ENCODE results near the gene KMT5B.

Gene KMT5B

DNA sequence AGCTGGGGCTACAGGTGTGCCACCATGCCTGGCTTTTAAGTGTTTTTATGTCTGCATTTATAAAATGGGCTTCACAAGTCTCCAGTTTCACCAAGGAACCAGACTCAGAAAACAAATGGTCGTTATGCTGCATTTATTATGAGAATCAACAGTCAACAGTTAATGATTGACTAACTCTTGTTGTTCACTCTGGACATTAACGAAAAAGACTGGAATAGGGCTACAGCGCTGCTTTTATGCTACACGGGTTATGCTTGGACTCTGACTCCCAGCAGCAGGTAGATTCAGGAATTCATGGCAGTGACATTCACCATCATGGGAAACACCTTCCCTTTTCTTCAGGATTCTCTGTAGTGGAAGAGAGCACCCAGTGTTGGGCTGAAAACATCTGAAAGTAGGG is 47.5 kb downstream of the KMT5B start:
- Histone ChIP-seq H3K36me3 (ENCODE audit: control insufficient read depth, insufficient read depth, low read length) (peaks cover 48% of the 10 kb centered on the region), H3K27me3 (replicated peaks; ENCODE audit: control insufficient read depth, insufficient read depth, low read length, poor library complexity, severe bottlenecking) (no peaks in the 10 kb centered on the region), H3K4me1 (ENCODE audit: control insufficient read depth, insufficient read depth, low read length, poor library complexity, severe bottlenecking) (no peaks in the 10 kb centered on the region), H3K9me3 (ENCODE audit: control insufficient read depth, low read length) (no peaks in the 10 kb centered on the region), H3K27ac (ENCODE audit: insufficient read depth, low read length, poor library complexity, severe bottlenecking) (no peak overlapping the region), H3K4me3 (ENCODE audit: insufficient read depth, low read depth, low read length, poor library complexity, severe bottlenecking) (no peak overlapping the region)
- DNase-seq, result no peak

DNA sequence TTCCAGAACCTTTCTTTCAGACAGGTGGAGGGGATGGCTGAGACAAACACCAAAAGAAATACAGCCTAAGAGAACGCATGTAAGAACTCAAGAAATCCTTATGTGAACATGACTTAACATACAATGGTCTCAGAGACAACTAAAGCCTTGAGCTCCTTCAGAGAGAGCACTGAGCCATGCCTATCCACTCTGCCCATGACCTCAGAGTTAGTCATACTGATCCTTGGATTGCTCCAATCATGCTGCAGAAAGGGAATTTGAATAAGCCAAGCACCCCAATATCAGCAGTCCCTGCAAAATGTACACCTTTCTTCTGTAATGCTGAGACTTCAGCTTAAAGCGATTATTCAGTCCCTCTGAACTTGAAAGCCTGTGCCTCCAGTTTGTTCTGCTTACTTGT is 48.7 kb downstream of the KMT5B start:
- Histone ChIP-seq H3K4me3 (ENCODE audit: insufficient read depth, low read depth, low read length, poor library complexity, severe bottlenecking) (no peak overlapping the region), H3K9me3 (ENCODE audit: control insufficient read depth, low read length) (no peaks in the 10 kb centered on the region), H3K36me3 (ENCODE audit: control insufficient read depth, insufficient read depth, low read length) (peaks cover 37% of the 10 kb centered on the region), H3K4me1 (ENCODE audit: control insufficient read depth, insufficient read depth, low read length, poor library complexity, severe bottlenecking) (no peaks in the 10 kb centered on the region), H3K27me3 (replicated peaks; ENCODE audit: control insufficient read depth, insufficient read depth, low read length, poor library complexity, severe bottlenecking) (no peaks in the 10 kb centered on the region), H3K27ac (ENCODE audit: insufficient read depth, low read length, poor library complexity, severe bottlenecking) (no peak overlapping the region)
- DNase-seq, result no peak

DNA sequence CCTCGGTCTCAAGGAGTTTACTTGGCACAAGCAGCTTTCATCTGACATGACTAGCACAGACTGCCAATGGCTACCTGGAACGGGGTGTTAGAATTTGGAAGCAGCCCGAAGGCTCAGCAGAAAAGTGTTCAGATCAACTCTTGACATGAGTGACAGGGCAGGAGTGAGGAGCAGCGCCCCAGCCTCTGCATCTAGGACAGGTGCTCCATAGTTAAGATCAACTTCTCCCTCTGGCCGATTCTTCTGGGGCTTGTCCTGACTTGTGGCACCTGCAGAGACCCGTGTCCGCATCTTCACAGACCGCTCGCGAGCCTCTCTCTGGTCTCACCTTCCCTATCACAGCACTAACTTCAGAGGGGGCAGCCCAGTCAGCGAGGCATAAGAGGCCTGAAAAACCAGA is 49.4 kb downstream of the KMT5B start:
- no peak overlapping the region for H3K4me3 ChIP-seq (ENCODE audit: insufficient read depth, low read depth, low read length, poor library complexity, severe bottlenecking)
- H3K27ac ChIP-seq (ENCODE audit: insufficient read depth, low read length, poor library complexity, severe bottlenecking), result no peak overlapping the region
- no peaks in the 10 kb centered on the region for H3K4me1 ChIP-seq (ENCODE audit: control insufficient read depth, insufficient read depth, low read length, poor library complexity, severe bottlenecking)
- H3K27me3 ChIP-seq (replicated peaks; ENCODE audit: control insufficient read depth, insufficient read depth, low read length, poor library complexity, severe bottlenecking), result no peaks in the 10 kb centered on the region
- H3K9me3 ChIP-seq (ENCODE audit: control insufficient read depth, low read length), result no peaks in the 10 kb centered on the region
- peaks cover 30% of the 10 kb centered on the region for H3K36me3 ChIP-seq (ENCODE audit: control insufficient read depth, insufficient read depth, low read length)
- DNase-seq, result no peak

DNA sequence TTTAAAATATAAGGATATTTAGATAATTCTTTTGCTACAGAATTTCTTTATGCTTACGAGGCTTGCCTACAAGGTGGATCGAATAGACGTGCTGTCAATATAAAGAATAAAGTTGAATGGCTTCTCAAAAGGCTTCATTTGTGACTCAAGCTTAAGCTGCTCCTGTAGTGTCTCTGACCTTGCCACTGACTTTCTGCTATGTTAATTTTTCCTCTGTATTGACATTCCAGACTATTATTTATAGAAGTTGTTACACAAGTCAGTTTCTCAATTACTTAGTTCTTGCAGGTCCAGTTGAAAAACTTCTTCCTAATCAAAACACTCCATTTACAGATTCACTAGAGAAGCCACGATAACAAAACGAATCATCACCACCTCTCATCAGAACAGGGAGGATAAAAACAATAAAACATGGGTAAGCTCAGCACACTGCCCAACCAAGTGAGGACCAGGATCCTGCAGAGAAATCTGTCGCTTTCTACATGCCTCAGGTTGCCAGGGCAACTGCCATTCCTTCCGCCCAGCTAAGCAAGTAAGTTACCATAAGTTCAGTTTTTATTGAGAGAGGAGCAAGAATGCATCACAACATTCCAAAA is 52.9 kb downstream of the KMT5B start:
- H3K27ac ChIP-seq (ENCODE audit: insufficient read depth, low read length, poor library complexity, severe bottlenecking), result no peak overlapping the region
- peaks cover 18% of the 10 kb centered on the region for H3K36me3 ChIP-seq (ENCODE audit: control insufficient read depth, insufficient read depth, low read length)
- no peak overlapping the region for H3K4me3 ChIP-seq (ENCODE audit: insufficient read depth, low read depth, low read length, poor library complexity, severe bottlenecking)
- H3K4me1 ChIP-seq (ENCODE audit: control insufficient read depth, insufficient read depth, low read length, poor library complexity, severe bottlenecking), result no peaks in the 10 kb centered on the region
- no peak for DNase-seq
- H3K9me3 ChIP-seq (ENCODE audit: control insufficient read depth, low read length), result no peaks in the 10 kb centered on the region
- no peaks in the 10 kb centered on the region for H3K27me3 ChIP-seq (replicated peaks; ENCODE audit: control insufficient read depth, insufficient read depth, low read length, poor library complexity, severe bottlenecking)

DNA sequence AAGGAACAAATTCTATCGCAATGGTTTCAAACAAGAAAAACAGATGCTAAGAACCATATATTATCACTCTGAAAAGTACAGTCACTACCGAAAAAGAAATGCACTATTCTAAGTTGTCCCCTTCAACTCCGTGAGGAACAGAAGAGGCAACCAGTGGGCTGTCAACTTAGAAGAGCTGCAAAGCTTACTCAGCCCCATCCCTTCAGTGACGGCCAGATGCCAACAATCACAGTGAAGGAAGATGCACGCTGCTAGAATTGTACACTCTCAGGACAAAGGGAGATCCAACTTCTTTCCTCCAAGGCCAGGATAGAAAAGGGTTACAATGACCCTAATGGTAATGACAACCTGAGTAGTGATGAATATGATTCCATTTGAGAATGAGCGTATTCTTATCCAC is 53.4 kb downstream of the KMT5B start:
- H3K36me3 ChIP-seq (ENCODE audit: control insufficient read depth, insufficient read depth, low read length), result peaks cover 18% of the 10 kb centered on the region
- no peak overlapping the region for H3K27ac ChIP-seq (ENCODE audit: insufficient read depth, low read length, poor library complexity, severe bottlenecking)

DNA sequence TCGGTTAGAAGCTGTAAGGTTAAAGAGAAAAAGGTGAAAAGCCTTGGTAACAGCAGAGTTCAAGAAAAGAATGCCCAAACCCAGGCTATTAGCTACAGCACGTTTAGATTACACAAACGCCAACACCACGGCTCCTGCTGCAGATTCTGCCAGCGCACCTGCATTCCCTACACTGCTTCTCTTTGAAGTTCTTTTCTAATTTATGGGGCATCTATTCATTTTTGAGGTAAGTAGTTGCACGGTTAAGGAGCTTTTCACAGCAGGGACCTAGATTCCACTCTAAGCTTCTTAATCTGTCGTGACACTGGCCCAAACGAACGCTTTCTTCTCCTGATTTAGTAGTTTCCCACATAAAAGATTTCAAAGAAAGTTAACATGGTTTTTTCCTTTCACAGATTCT is 53.9 kb downstream of the KMT5B start:
- H3K36me3 ChIP-seq (ENCODE audit: control insufficient read depth, insufficient read depth, low read length), result peaks cover 14% of the 10 kb centered on the region
- no peaks in the 10 kb centered on the region for H3K9me3 ChIP-seq (ENCODE audit: control insufficient read depth, low read length)
- no peaks in the 10 kb centered on the region for H3K27me3 ChIP-seq (replicated peaks; ENCODE audit: control insufficient read depth, insufficient read depth, low read length, poor library complexity, severe bottlenecking)
- no peak overlapping the region for H3K4me3 ChIP-seq (ENCODE audit: insufficient read depth, low read depth, low read length, poor library complexity, severe bottlenecking)
- H3K27ac ChIP-seq (ENCODE audit: insufficient read depth, low read length, poor library complexity, severe bottlenecking), result no peak overlapping the region
- no peak for DNase-seq
- H3K4me1 ChIP-seq (ENCODE audit: control insufficient read depth, insufficient read depth, low read length, poor library complexity, severe bottlenecking), result no peaks in the 10 kb centered on the region

More for the DNA sequence above, 53.4 kb downstream of the KMT5B start:
- H3K4me1 ChIP-seq (ENCODE audit: control insufficient read depth, insufficient read depth, low read length, poor library complexity, severe bottlenecking), result no peaks in the 10 kb centered on the region
- H3K4me3 ChIP-seq (ENCODE audit: insufficient read depth, low read depth, low read length, poor library complexity, severe bottlenecking), result no peak overlapping the region
- H3K9me3 ChIP-seq (ENCODE audit: control insufficient read depth, low read length), result no peaks in the 10 kb centered on the region
- no peak for DNase-seq
- H3K27me3 ChIP-seq (replicated peaks; ENCODE audit: control insufficient read depth, insufficient read depth, low read length, poor library complexity, severe bottlenecking), result no peaks in the 10 kb centered on the region

DNA sequence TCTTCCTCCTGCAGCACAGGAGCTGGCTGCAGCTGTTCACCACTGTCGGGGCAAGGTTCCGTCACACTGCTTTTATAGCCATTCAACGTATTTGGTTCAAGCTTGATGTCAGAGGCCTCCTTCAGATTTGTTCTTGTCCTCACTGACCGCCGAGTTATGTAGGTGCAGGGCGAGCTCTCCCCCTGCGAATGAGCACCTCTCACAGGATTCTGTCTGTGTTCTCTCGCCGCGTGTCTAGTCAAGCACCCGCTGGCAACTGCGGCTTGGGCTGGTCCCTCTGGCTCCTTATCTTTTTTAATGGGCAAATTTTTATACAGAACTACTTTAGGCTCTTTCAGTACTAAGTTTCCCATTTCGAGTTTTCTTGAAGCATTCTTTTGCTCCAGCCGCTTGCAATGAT is 54.5 kb downstream of the KMT5B start:
- Histone ChIP-seq H3K36me3 (ENCODE audit: control insufficient read depth, insufficient read depth, low read length) (peaks cover 8% of the 10 kb centered on the region), H3K4me1 (ENCODE audit: control insufficient read depth, insufficient read depth, low read length, poor library complexity, severe bottlenecking) (no peaks in the 10 kb centered on the region), H3K27me3 (replicated peaks; ENCODE audit: control insufficient read depth, insufficient read depth, low read length, poor library complexity, severe bottlenecking) (no peaks in the 10 kb centered on the region), H3K9me3 (ENCODE audit: control insufficient read depth, low read length) (no peaks in the 10 kb centered on the region), H3K4me3 (ENCODE audit: insufficient read depth, low read depth, low read length, poor library complexity, severe bottlenecking) (no peak overlapping the region), H3K27ac (ENCODE audit: insufficient read depth, low read length, poor library complexity, severe bottlenecking) (no peak overlapping the region)
- no peak for DNase-seq

DNA sequence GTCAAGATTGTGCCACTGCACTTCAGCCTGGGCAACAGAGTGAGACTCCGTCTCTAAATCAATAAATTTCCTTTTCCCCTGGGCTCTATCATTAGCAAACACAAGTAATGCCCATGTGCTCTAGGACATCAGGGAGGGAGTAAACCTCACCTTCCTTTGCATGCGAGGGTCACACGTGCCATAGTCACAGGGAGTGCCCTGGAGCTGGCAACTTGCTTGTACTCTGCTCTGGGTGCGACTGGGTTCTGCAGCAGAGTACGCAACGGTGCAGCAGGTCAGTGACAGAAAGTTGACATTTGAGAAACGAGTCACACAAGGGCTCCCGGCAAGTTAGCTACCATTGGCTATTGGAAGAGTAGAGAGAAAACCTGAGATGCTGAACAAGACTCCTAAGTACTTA is 59.4 kb downstream of the KMT5B start:
- H3K9me3 ChIP-seq (ENCODE audit: control insufficient read depth, low read length), result no peaks in the 10 kb centered on the region
- H3K4me3 ChIP-seq (ENCODE audit: insufficient read depth, low read depth, low read length, poor library complexity, severe bottlenecking), result no peak overlapping the region
- DNase-seq, result no peak
- H3K36me3 ChIP-seq (ENCODE audit: control insufficient read depth, insufficient read depth, low read length), result peaks cover 6% of the 10 kb centered on the region
- no peaks in the 10 kb centered on the region for H3K4me1 ChIP-seq (ENCODE audit: control insufficient read depth, insufficient read depth, low read length, poor library complexity, severe bottlenecking)
- H3K27ac ChIP-seq (ENCODE audit: insufficient read depth, low read length, poor library complexity, severe bottlenecking), result no peak overlapping the region
- no peaks in the 10 kb centered on the region for H3K27me3 ChIP-seq (replicated peaks; ENCODE audit: control insufficient read depth, insufficient read depth, low read length, poor library complexity, severe bottlenecking)

DNA sequence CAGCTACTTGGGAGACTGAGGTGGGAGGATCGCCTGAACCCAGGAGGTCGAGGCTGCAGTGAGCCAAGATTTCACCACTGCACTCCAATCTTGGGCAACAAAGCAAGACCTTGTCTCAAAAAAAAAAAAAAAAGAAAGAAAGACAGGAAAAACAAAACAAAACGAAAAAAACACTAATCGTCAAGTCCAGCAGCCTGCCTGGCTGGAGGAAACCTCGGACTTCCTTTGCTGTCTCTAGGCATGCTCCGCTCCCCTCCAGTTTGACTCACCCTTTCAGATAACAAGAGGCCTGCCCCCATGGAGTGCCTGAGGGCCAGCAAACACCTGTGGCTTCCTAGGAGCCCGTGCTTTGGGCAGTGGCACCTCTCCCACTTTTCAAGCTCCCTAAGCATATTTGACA is 63.1 kb downstream of the KMT5B start:
- no peak for DNase-seq
- Histone ChIP-seq H3K4me1 (ENCODE audit: control insufficient read depth, insufficient read depth, low read length, poor library complexity, severe bottlenecking) (no peaks in the 10 kb centered on the region), H3K9me3 (ENCODE audit: control insufficient read depth, low read length) (no peaks in the 10 kb centered on the region), H3K36me3 (ENCODE audit: control insufficient read depth, insufficient read depth, low read length) (no peaks in the 10 kb centered on the region), H3K27me3 (replicated peaks; ENCODE audit: control insufficient read depth, insufficient read depth, low read length, poor library complexity, severe bottlenecking) (no peaks in the 10 kb centered on the region), H3K27ac (ENCODE audit: insufficient read depth, low read length, poor library complexity, severe bottlenecking) (no peak overlapping the region), H3K4me3 (ENCODE audit: insufficient read depth, low read depth, low read length, poor library complexity, severe bottlenecking) (no peak overlapping the region)

DNA sequence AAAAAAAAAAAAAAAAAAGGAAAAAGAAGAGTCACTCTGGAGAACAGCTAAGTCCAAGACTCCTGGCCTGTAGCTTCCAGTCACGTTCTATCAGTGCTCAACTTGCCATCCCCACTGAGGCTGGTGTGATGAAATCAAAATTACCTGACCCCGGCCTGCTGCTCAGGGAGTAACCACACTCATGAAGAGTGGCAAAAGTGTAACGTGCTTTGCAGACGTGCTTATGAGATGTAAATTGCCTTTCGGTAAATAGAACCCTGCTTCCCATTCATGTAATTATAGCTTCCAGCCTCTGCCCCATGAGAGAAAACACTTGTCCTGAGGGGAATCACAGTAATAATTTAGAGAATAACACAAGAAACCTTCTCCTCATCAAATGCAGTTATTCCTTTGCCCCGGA is 63.7 kb downstream of the KMT5B start:
- no peak for DNase-seq

More for the DNA sequence above, 63.7 kb downstream of the KMT5B start:
- Histone ChIP-seq H3K4me3 (ENCODE audit: insufficient read depth, low read depth, low read length, poor library complexity, severe bottlenecking) (no peak overlapping the region), H3K4me1 (ENCODE audit: control insufficient read depth, insufficient read depth, low read length, poor library complexity, severe bottlenecking) (no peaks in the 10 kb centered on the region), H3K27ac (ENCODE audit: insufficient read depth, low read length, poor library complexity, severe bottlenecking) (no peak overlapping the region), H3K27me3 (replicated peaks; ENCODE audit: control insufficient read depth, insufficient read depth, low read length, poor library complexity, severe bottlenecking) (no peaks in the 10 kb centered on the region), H3K9me3 (ENCODE audit: control insufficient read depth, low read length) (no peaks in the 10 kb centered on the region), H3K36me3 (ENCODE audit: control insufficient read depth, insufficient read depth, low read length) (no peaks in the 10 kb centered on the region)

Data from effector memory CD4-positive, alpha-beta T cell (primary cell).